Fibroblast of villous mesenchyme (primary cell): ENCODE measurements around the gene TNFRSF25. TPM values are rescaled to one million over a fixed set of nuclear protein-coding genes. Genes with fewer than 3 reads are reported as not detected.

Experiments used
- DNase-seq: peaks from one replicate; pipeline ENCODE4 v3.0.0-alpha.2; 2010; ENCODE audit warnings: low read depth
- H3K4me3 ChIP-seq: 2 replicates; pipeline ENCODE4 v1.5.1; 2011; ENCODE audit warnings: low read depth, mild to moderate bottlenecking, low read length
- CTCF ChIP-seq: IDR thresholded peaks from 2 replicates; pipeline ENCODE4 v1.5.1; 2012; ENCODE audit warnings: low read depth, mild to moderate bottlenecking, low read length; ENCODE audit not compliant: insufficient read depth
- total RNA-seq: library from RNA; depleted of rRNA; stranded (reverse); fragments of >200 nt; gene quantifications from 2 replicates; pipeline ENCODE4 v1.2.3, GENCODE V29; 2012

TNFRSF25 gene, protein sequence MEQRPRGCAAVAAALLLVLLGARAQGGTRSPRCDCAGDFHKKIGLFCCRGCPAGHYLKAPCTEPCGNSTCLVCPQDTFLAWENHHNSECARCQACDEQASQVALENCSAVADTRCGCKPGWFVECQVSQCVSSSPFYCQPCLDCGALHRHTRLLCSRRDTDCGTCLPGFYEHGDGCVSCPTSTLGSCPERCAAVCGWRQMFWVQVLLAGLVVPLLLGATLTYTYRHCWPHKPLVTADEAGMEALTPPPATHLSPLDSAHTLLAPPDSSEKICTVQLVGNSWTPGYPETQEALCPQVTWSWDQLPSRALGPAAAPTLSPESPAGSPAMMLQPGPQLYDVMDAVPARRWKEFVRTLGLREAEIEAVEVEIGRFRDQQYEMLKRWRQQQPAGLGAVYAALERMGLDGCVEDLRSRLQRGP
- total RNA-seq = 2.9 and 3.9 TPM in 2 replicates

- no peak for DNase-seq
- H3K4me3 ChIP-seq = no peak within 1 kb of the TSS
- no peak for TF ChIP-seq CTCF
Observed at GRCh38 chr1:6466023-6466422, at the start of gene TNFRSF25. Gene TNFRSF25, minus strand, starts transcription at chr1:6466173. Its CDS starts 66 bp downstream, at chr1:6466107.

- TF ChIP-seq CTCF = no peak
- DNase-seq = no peak
Observed at GRCh38 chr1:6515771-6516170, 49.8 kb upstream of the TNFRSF25 start.

GRCh38 chr1:6513320-6513801 lies 47.4 kb upstream of the TNFRSF25 start:
- no peak for DNase-seq
- TF ChIP-seq CTCF = no peak
- H3K4me3 ChIP-seq = no peak overlapping the region

More at GRCh38 chr1:6515771-6516170, 49.8 kb upstream of the TNFRSF25 start:
- H3K4me3 ChIP-seq = no peak overlapping the region

DNA sequence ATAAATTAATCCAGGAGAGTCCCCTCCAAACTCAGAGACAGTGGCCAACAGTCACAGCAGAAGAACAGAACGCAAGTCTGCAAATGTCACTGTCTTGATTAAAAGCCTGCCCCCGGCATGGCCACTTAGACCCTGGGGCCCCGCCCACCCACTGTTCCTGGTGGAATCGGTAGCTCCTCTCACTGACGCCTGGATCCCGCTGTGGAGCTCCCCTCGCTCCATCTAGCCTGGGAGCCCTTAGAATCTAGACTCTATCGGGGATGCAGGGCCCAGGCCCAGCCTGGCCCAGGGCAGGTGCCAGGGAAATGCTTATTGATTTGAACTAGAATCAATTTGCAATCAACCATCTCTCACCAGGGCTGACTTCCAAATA lies 46.9 kb upstream of the TNFRSF25 start:
- TF ChIP-seq CTCF = no peak
- DNase-seq = no peak
- no peak overlapping the region for H3K4me3 ChIP-seq

DNA sequence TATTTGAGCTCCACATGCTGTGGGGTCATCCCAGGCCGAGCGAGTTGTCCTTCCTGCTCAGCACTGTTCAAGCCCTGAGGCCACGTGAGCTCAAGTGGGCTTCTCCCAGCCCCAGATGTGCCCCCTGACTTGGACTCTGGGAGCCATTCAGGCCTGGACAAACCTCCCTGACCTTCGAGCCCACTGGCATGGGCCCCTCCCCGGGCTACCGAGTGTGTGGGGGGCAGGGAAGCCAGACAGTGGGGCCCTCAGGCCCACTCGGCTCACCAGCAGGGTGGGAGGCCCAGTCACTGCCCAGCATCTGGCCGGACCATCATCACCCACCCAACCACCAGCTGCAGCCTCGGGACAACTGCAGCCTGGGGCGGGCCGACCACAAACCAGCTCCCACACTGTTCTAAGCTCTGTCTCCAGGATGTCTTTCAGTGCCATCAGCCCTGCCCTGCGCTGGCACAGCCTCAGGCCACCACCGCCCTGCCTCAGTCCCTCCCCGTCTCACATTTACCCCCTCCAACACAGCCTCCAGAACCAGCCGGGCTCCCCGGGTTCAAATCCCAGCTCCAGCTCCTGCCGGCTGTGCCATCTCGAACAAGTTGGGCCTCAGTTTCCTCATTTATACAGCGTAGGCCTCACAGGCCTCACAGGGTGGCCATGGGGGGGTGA lies 46.4 kb upstream of the TNFRSF25 start:
- H3K4me3 ChIP-seq = no peak overlapping the region
- TF ChIP-seq CTCF = no peak
- DNase-seq = no peak

DNA sequence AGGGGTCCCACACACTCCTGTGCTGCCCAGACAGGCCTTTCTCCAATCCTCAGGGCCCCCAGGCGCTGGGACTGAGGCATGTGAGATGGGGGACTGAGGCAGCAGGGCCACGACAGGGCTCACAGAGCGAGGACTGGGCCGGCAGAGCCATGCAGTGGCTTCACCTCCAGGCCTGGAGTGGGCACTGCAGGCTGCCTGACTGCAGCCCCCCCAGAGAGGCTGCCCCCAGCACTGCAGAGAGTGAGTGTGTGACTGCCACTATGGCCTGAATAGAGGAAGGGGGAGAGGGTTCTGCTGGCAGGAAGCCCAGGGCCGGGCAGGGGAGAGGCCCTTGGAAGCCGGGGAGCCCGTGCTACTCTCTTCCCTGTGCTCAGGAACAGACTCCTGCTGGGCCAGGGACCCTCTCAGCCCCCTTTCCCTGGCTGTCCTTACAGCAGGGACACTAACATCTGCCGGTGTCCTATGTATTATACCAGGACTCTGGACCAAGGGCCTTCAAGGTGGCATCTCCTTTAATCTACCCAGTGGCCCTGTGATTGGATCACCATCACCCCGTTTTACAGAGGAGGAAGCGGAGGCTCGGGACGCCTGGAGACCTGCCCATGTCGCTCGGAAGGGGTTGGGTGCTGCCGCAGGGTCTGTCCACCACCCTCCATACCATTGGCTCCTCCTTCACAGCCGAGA lies 45.7 kb upstream of the TNFRSF25 start:
- no peak for TF ChIP-seq CTCF
- no peak for DNase-seq
- H3K4me3 ChIP-seq = no peak overlapping the region
